ENCODE measurements around the gene FCGR2B.

DNA sequence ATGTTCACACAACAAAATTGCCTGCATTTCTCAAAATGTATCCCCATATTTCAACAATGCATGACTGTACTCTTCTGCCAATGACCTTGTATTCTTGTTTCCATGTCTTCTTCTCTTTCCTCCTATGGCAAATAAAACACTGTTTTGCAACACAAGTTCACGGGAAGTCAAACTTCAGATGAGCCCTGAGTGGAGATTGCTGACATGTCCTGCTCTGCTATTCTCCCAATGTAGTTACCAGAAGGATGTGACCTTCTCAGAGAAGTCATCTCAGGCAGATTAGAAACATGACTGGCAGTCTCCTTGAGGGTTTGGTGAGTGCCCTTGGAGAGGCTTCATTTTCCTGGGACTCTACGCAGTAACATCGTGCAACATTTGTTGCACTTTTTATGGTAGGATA lies 15.6 kb downstream of the FCGR2B start:
- TF ChIP-seq, protein P1, sequence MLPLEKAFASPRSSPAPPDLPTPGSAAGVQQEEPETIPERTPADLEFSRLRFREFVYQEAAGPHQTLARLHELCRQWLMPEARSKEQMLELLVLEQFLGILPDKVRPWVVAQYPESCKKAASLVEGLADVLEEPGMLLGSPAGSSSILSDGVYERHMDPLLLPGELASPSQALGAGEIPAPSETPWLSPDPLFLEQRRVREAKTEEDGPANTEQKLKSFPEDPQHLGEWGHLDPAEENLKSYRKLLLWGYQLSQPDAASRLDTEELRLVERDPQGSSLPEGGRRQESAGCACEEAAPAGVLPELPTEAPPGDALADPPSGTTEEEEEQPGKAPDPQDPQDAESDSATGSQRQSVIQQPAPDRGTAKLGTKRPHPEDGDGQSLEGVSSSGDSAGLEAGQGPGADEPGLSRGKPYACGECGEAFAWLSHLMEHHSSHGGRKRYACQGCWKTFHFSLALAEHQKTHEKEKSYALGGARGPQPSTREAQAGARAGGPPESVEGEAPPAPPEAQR (tag by site-specific recombination; IDR thresholded peaks at IDR 0.05), result no peak
- no peak for TF ChIP-seq ZNF221 (tag by site-specific recombination; IDR thresholded peaks at IDR 0.05; ENCODE audit: borderline replicate concordance)
- TF ChIP-seq SALL2 (tag by site-specific recombination; IDR thresholded peaks at IDR 0.05; ENCODE audit: borderline replicate concordance), result no peak
- TF ChIP-seq, protein P2, sequence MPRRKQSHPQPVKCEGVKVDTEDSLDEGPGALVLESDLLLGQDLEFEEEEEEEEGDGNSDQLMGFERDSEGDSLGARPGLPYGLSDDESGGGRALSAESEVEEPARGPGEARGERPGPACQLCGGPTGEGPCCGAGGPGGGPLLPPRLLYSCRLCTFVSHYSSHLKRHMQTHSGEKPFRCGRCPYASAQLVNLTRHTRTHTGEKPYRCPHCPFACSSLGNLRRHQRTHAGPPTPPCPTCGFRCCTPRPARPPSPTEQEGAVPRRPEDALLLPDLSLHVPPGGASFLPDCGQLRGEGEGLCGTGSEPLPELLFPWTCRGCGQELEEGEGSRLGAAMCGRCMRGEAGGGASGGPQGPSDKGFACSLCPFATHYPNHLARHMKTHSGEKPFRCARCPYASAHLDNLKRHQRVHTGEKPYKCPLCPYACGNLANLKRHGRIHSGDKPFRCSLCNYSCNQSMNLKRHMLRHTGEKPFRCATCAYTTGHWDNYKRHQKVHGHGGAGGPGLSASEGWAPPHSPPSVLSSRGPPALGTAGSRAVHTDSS (tag by site-specific recombination; IDR thresholded peaks at IDR 0.05), result no peak
- TF ChIP-seq ZNF350 (tag by site-specific recombination; IDR thresholded peaks at IDR 0.05), result no peak
- no peak for TF ChIP-seq YY1 (tag by site-specific recombination; IDR thresholded peaks at IDR 0.05)
- TF ChIP-seq ZNF629 (tag by site-specific recombination; IDR thresholded peaks at IDR 0.05), result no peak
- no peak for TF ChIP-seq ZNF76 (tag by site-specific recombination; IDR thresholded peaks at IDR 0.05; ENCODE audit: borderline replicate concordance, low read depth)

Measured in HEK293 (cell line).